ENCODE measurements around the gene ST6GALNAC2.
"Not testable (repeated sequence)": the region's sequence is repeated elsewhere in the genome, so short reads cannot be mapped to it uniquely, and the experiment has no call there.

Gene ST6GALNAC2

DNA sequence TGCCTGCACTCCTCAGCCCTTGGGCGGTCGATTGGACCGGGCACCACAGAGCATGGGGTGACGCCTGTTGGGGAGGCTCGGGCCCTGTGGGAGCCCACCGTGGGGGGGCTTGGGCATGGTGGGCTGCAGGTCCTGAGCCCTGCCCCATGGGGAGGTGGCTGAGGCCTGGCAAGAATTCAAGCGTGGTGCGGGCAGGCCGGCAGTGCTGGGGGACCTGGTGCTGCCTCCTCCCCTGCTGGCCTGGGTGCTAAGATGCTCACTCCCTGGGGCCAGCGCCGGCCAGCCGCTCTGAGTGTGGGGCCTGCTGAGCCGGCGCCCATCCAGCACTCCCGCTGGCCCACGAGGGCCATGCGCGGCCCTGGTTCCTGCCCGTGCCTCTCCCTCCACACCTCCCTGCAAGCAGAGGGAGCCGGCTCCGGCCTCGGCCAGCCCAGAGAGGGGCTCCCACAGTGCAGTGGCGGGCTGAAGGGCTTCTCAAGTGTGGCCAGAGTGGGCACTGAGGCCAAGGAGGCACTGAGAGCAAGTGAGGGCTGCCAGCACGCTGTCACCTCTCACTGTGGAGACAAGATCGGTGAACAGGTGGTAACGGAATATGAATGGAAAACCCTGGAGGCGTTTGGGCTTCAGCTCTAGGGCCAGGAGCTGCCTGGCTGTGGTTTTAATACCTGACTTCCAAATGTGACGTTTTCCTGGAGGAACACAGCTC is 29.4 kb upstream of the ST6GALNAC2 start:
- Mint-ChIP-seq H3K27me3 (ENCODE audit: low read depth) (peaks cover 9% of the 10 kb centered on the region), H3K4me1 (no peaks in the 10 kb centered on the region), H3K4me3 (no peak overlapping the region), H3K9me3 (no peaks in the 10 kb centered on the region), H3K27ac (no peak overlapping the region), H3K36me3 (ENCODE audit: low read depth) (no peaks in the 10 kb centered on the region)
- no peak for TF ChIP-seq CTCF (IDR thresholded peaks at IDR 0.05; ENCODE audit: unreplicated experiment in 3 of 3)

- H3K27me3 Mint-ChIP-seq (ENCODE audit: low read depth); H3K9me3 Mint-ChIP-seq; H3K36me3 Mint-ChIP-seq (ENCODE audit: low read depth); H3K4me1 Mint-ChIP-seq; H3K4me3 Mint-ChIP-seq: not testable (repeated sequence)
- H3K27ac Mint-ChIP-seq, result peak overlapping the region in 1 of 3 experiments; percentile 80
Measured at GRCh38 chr17:76614064-76614759, 28.6 kb upstream of the ST6GALNAC2 start.

DNA sequence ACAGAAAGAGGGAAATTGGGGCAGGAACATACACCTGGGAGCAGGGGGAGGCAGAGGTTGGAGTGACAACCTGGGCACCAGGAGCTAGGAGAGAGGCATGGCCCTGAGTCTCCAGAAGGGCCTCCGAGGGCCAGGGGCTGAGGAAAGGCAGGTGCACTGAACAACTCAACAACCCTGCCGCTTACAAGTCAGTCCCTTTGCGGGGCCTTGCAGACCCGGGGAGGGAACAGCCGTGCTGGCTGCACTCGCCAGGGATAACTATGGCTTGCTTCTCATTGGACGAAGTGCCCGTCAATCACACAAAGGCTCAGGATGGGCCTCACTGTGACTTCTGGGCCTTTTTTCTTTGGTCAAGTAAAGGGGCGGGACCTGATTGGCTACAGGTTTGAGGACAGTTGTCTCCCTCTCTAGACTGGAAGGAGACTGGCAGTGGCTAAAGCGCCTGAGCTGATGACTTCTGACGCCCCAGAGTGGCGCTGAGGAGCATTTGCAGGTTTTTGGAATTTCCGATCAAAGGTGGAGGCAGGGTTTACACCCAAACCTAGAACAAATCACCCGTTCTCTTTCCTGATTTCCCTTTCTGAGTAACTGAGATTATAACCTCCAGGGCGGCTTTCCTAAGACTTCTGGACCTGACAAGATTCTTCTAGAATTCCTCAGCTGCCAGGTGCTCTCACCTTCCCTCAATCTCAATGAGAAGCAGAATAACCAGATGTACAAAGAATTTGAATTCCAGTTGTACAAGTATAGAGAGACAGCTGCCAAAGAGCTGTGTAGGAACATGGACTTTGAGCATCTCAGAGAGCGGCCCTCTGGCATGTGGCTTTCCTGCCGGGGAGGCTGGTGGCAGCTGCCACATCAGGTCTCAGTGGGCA is 27.6 kb upstream of the ST6GALNAC2 start:
- H3K4me1 Mint-ChIP-seq, result no peaks in the 10 kb centered on the region
- no peak for TF ChIP-seq CTCF (IDR thresholded peaks at IDR 0.05; ENCODE audit: unreplicated experiment in 3 of 3)
- no peaks in the 10 kb centered on the region for H3K9me3 Mint-ChIP-seq
- H3K27me3 Mint-ChIP-seq (ENCODE audit: low read depth), result peaks cover 9% of the 10 kb centered on the region
- H3K4me3 Mint-ChIP-seq, result no peak overlapping the region
- peak overlapping the region in 1 of 3 experiments; percentile 82 for H3K27ac Mint-ChIP-seq
- no peaks in the 10 kb centered on the region for H3K36me3 Mint-ChIP-seq (ENCODE audit: low read depth)

GRCh38 chr17:76612465-76612864 is 26.8 kb upstream of the ST6GALNAC2 start:
- no peaks in the 10 kb centered on the region for H3K36me3 Mint-ChIP-seq (ENCODE audit: low read depth)
- H3K27me3 Mint-ChIP-seq (ENCODE audit: low read depth), result peaks cover 9% of the 10 kb centered on the region
- no peaks in the 10 kb centered on the region for H3K4me1 Mint-ChIP-seq
- peak overlapping the region in 1 of 3 experiments; percentile 82 for H3K27ac Mint-ChIP-seq
- no peak overlapping the region for H3K4me3 Mint-ChIP-seq
- no peak for TF ChIP-seq CTCF (IDR thresholded peaks at IDR 0.05; ENCODE audit: unreplicated experiment in 3 of 3)
- no peaks in the 10 kb centered on the region for H3K9me3 Mint-ChIP-seq

DNA sequence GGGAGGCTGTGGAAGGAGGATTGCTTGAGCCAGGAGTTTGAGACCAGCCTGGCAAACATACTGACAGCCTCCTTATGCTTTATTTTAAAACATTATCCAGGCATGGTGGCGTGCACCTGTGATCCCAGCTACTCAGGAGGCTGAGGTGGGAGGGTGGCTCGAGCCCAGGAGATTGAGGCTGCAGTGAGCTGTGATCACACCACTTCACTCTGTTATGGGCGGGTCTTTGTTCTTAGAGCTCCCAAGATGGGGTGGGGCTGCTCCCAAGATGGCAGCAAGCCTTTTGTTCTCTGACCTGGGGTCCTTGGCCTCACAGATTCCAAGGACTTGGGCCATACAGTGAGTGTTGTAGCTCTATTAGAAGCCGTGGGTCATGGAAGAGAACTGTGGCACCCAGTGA is 26.1 kb upstream of the ST6GALNAC2 start:
- H3K9me3 Mint-ChIP-seq, result no peaks in the 10 kb centered on the region
- peaks cover 6% of the 10 kb centered on the region for H3K27me3 Mint-ChIP-seq (ENCODE audit: low read depth)
- H3K36me3 Mint-ChIP-seq (ENCODE audit: low read depth), result no peaks in the 10 kb centered on the region
- H3K4me1 Mint-ChIP-seq, result no peaks in the 10 kb centered on the region
- TF ChIP-seq CTCF (IDR thresholded peaks at IDR 0.05; ENCODE audit: unreplicated experiment in 3 of 3), result no peak
- H3K4me3 Mint-ChIP-seq, result no peak overlapping the region
- H3K27ac Mint-ChIP-seq, result peak overlapping the region in 1 of 3 experiments; percentile 82

- not testable (repeated sequence) for H3K27me3 Mint-ChIP-seq (ENCODE audit: low read depth); H3K4me1 Mint-ChIP-seq; H3K27ac Mint-ChIP-seq
Measured at GRCh38 chr17:76611080-76611749, 25.6 kb upstream of the ST6GALNAC2 start.

GRCh38 chr17:76606685-76607084 is 21.0 kb upstream of the ST6GALNAC2 start:
- H3K4me3 Mint-ChIP-seq; H3K4me1 Mint-ChIP-seq; H3K36me3 Mint-ChIP-seq (ENCODE audit: low read depth); H3K27ac Mint-ChIP-seq; H3K9me3 Mint-ChIP-seq; H3K27me3 Mint-ChIP-seq (ENCODE audit: low read depth): not testable (repeated sequence)

More at GRCh38 chr17:76611080-76611749, 25.6 kb upstream of the ST6GALNAC2 start:
- H3K4me3 Mint-ChIP-seq; H3K9me3 Mint-ChIP-seq; H3K36me3 Mint-ChIP-seq (ENCODE audit: low read depth): not testable (repeated sequence)

Data from nephron (organoid).